Endothelial cell of umbilical vein (primary cell): ENCODE data around the gene RALGPS1. TPM values are rescaled to one million over a fixed set of nuclear protein-coding genes. Genes with fewer than 3 reads are reported as not detected.

ENCODE experiments used
- BruUV-seq: library from RNA; stranded (reverse); fragments of 400-500 nt; replicated peaks from 2 replicates; lab custom pipeline; 2021; lab: Mats Ljungman, UMichigan
- CTCF ChIA-PET: fragments of 300-600, 350-600 bp; sonication (Branson Sonifier 250); formaldehyde crosslinking; loops from one replicate; lab custom pipeline; 2021; ENCODE audit warnings: antibody characterized with exemption, inconsistent platforms; lab: Charles Lee
- POLR2A ChIA-PET: fragments of 300-600, 350-600 bp; sonication (Branson Sonifier 250); formaldehyde crosslinking; loops from one replicate; lab custom pipeline; 2021; ENCODE audit warnings: antibody characterized with exemption, inconsistent platforms; lab: Charles Lee
- DNase-seq: peaks from one replicate; pipeline ENCODE4 v3.0.0-alpha.2; 2011; ENCODE audit warnings: low read depth, low spot score
- FAIRE-seq: peaks from 2 replicates; lab custom pipeline; 2011; peaks lifted over from hg19 to GRCh38; lab: Jason Lieb, UNC
- H2AFZ ChIP-seq: 2 replicates; pipeline ENCODE4 v1.6.0; 2012; ENCODE audit warnings: low read depth, low read length, control low read depth, inconsistent platforms
- H3K27ac ChIP-seq: 2 replicates; pipeline ENCODE4 v1.5.1; 2011; ENCODE audit warnings: low read depth, mild to moderate bottlenecking, control low read depth, low read length, moderate library complexity; ENCODE audit not compliant: insufficient read depth
- H3K27me3 ChIP-seq, 2 experiments: 2 replicates each; pipeline versions ENCODE4 v1.6.0 to v1.6.1; 2011; ENCODE audit warnings: low read length in 2 of 2, mixed read lengths in 1 of 2; ENCODE audit not compliant: control insufficient read depth in 2 of 2, insufficient read depth in 2 of 2
- H3K36me3 ChIP-seq, 2 experiments: 2 replicates in 1 of 2; 3 replicates in 1 of 2; pipeline ENCODE4 v1.5.1; 2011; ENCODE audit warnings: low read length in 2 of 2, mild to moderate bottlenecking in 1 of 2, moderate library complexity in 1 of 2; ENCODE audit not compliant: control insufficient read depth in 2 of 2, insufficient read depth in 2 of 2; ENCODE audit errors: extremely low read depth in 1 of 2
- H3K4me1 ChIP-seq: 3 replicates; pipeline ENCODE4 v1.5.1; 2011; ENCODE audit warnings: mild to moderate bottlenecking, low read length; ENCODE audit not compliant: control insufficient read depth, insufficient read depth; ENCODE audit errors: extremely low read depth
- H3K4me2 ChIP-seq: 2 replicates; pipeline ENCODE4 v1.6.1; 2011; ENCODE audit warnings: low read length, control low read depth, mixed read lengths; ENCODE audit not compliant: insufficient read depth
- H3K4me3 ChIP-seq, 3 experiments: fragments of 200-600 bp in 1 of 3; sonication (generic), shearing (Covaris generic) in 1 of 3; replicated peaks in 1 of 3; 2 replicates each; pipeline ENCODE4 v1.5.1; 2011 to 2016; ENCODE audit warnings: control low read depth in 3 of 3, low read length in 3 of 3, mild to moderate bottlenecking in 2 of 3, inconsistent platforms in 1 of 3, low read depth in 1 of 3, moderate library complexity in 1 of 3; ENCODE audit not compliant: insufficient read depth in 1 of 3
- H3K79me2 ChIP-seq: 2 replicates; pipeline ENCODE4 v1.6.0; 2012; ENCODE audit warnings: low read length, inconsistent platforms; ENCODE audit not compliant: control insufficient read depth, insufficient read depth
- H3K9ac ChIP-seq: replicated peaks from 2 replicates; pipeline ENCODE3; 2011; ENCODE audit warnings: low read length, control low read depth; ENCODE audit not compliant: insufficient read depth; ENCODE audit errors: extremely low read depth
- H3K9me1 ChIP-seq: replicated peaks from 3 replicates; pipeline ENCODE4 v1.6.0; 2011; ENCODE audit warnings: mild to moderate bottlenecking, low read length; ENCODE audit not compliant: control insufficient read depth, insufficient read depth; ENCODE audit errors: extremely low read depth
- H3K9me3 ChIP-seq: replicated peaks from 2 replicates; pipeline ENCODE4 v1.5.1; 2012; ENCODE audit warnings: low read length, inconsistent platforms; ENCODE audit not compliant: control insufficient read depth, insufficient read depth
- H4K20me1 ChIP-seq: replicated peaks from 2 replicates; pipeline ENCODE3; 2011; ENCODE audit warnings: mild to moderate bottlenecking, low read length; ENCODE audit not compliant: control insufficient read depth, insufficient read depth; ENCODE audit errors: extremely low read depth
- EZH2 ChIP-seq: IDR thresholded peaks from 2 replicates; pipeline ENCODE4 v1.6.1; 2012; ENCODE audit warnings: borderline replicate concordance, low read depth, mild to moderate bottlenecking, moderate library complexity, low read length, inconsistent platforms; ENCODE audit not compliant: severe bottlenecking
- FOS ChIP-seq: IDR thresholded peaks from 2 replicates; pipeline ENCODE4 v1.6.1; 2011; ENCODE audit warnings: mild to moderate bottlenecking, low read length, moderate library complexity, borderline replicate concordance; ENCODE audit not compliant: insufficient read depth
- GATA2 ChIP-seq: IDR thresholded peaks from 2 replicates; pipeline ENCODE4 v1.7.0; 2011; ENCODE audit warnings: low read depth, mild to moderate bottlenecking, moderate library complexity, mixed read lengths, low read length; ENCODE audit not compliant: insufficient read length, insufficient read depth
- JUN ChIP-seq: IDR thresholded peaks from 2 replicates; pipeline ENCODE4 v1.6.1; 2011; ENCODE audit warnings: borderline replicate concordance, low read depth; ENCODE audit not compliant: insufficient read length, insufficient read depth
- MYC ChIP-seq: IDR thresholded peaks from one replicate; pipeline ENCODE4 v1.6.1; 2011; ENCODE audit warnings: mild to moderate bottlenecking, low read depth, low read length
- POLR2A ChIP-seq: IDR thresholded peaks from 2 replicates; pipeline ENCODE4 v1.6.1; 2012; ENCODE audit warnings: low read depth, mild to moderate bottlenecking, control low read depth, low read length
- POLR2AphosphoS5 ChIP-seq: IDR thresholded peaks from 2 replicates; pipeline ENCODE4 v1.6.1; 2012; ENCODE audit warnings: low read depth, mild to moderate bottlenecking, control low read depth, low read length, moderate library complexity; ENCODE audit not compliant: insufficient read depth
- dilution Hi-C: fragments of 300-500 bp; cut with MboI; formaldehyde crosslinking; loops from one replicate; pipeline ENCODE4 v1.15.0; 2019; ENCODE audit warnings: low sequenced_read_pairs; ENCODE audit not compliant: extremely low pct_ligation_motif_present
- intact Hi-C: fragments of 100-400 bp; cut with micrococcal nuclease; formaldehyde crosslinking; loops from one replicate; pipeline ENCODE4 v1.10.0; 2022
- polyA plus RNA-seq, 4 experiments: library from polyadenylated mRNA; depleted of rRNA in 3 of 4; stranded (reverse) in 3 of 4; unstranded in 1 of 4; fragments of >200 nt; gene quantifications; 2 replicates each; pipeline versions ENCODE4 v1.2.1 to v1.2.3, GENCODE V29; 2011 to 2012; ENCODE audit warnings: missing spikeins in 1 of 4
- total RNA-seq: library from RNA; stranded (reverse); gene quantifications from 2 replicates; pipeline ENCODE4 v1.2.3, GENCODE V29; 2021
- TF ChIP-seq, protein P1 (sequence below): IDR thresholded peaks from 2 replicates; pipeline ENCODE4 v1.6.1; 2011; ENCODE audit not compliant: insufficient read depth, insufficient read length
- TF ChIP-seq, protein P2 (sequence below), 2 donors: IDR thresholded peaks; 1 replicate in 1 of 2; 2 replicates in 1 of 2; pipeline ENCODE4 v1.5.1; 2011; ENCODE audit warnings: low read length in 2 of 2, mild to moderate bottlenecking in 2 of 2, moderate library complexity in 2 of 2, control low read depth in 1 of 2, inconsistent platforms in 1 of 2, low read depth in 1 of 2; ENCODE audit not compliant: insufficient read depth in 1 of 2; ENCODE audit errors: extremely low read depth in 1 of 2

The RALGPS1 gene
- total and polyA plus RNA-seq, 2 donors (not counting 3 experiments of a cell fraction or from before 2014, with no cell fraction given) = 3.8 to 5.5 TPM

DNA sequence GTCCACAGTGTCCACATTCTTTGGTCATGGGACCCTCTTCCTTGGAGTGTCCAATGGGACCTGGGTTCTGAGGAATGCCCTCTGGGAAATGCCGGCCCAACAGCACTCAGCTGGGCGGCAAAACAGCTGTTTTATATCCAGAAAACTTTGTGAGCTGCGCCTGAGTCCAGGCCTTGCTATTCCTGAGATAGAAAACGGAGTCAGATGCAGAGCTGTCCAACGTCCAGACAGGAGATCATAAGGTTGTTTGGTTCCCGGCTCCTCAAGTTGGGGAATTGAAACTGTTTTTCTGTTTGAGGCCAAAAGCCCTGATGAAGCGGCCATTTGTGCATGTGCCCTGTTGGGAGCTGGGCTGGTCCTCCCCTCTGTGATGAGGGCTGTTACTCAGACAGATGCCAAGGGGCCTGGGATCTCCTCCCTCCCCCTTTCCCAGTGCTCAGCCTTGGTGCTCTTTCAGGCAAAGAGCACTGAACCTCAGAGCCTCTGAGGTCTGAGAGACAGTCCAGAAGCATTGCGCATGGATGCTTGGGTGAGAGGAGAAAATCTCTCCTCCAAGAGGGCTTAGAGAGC lies 283.4 kb downstream of the RALGPS1 start:
- CTCF ChIA-PET = interaction anchor here (1.0 to 10.9 kb wide), 14 partner anchors 12 to 257 kb away, joined by 3 to 272 read pairs (median 6); partner anchors contain the start of gene ANGPTL2
- H3K4me1 ChIP-seq = no peaks in the 10 kb centered on the region
- dilution Hi-C loops (no loop called here), intact Hi-C loops (no loop called here)
- H3K9me3 ChIP-seq = no peaks in the 10 kb centered on the region
- H3K4me2 ChIP-seq = no peak overlapping the region
- no peaks in the 10 kb centered on the region for H4K20me1 ChIP-seq
- FAIRE-seq (no peak), DNase-seq (no peak)
- no peaks in the 10 kb centered on the region for H3K9me1 ChIP-seq
- no peak overlapping the region for H3K9ac ChIP-seq
- H2AFZ ChIP-seq = no peak overlapping the region
- no peaks in the 10 kb centered on the region for H3K36me3 ChIP-seq
- no peak overlapping the region for H3K4me3 ChIP-seq
- no peak for TF ChIP-seq FOS
- TF ChIP-seq, protein P1, sequence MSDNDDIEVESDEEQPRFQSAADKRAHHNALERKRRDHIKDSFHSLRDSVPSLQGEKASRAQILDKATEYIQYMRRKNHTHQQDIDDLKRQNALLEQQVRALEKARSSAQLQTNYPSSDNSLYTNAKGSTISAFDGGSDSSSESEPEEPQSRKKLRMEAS = no peak
- TF ChIP-seq EZH2 = no peak
- no peak for TF ChIP-seq POLR2A
- TF ChIP-seq MYC = no peak
- TF ChIP-seq GATA2 = no peak
- TF ChIP-seq POLR2AphosphoS5 = no peak
- BruUV-seq = no TSS peak
- no peaks in the 10 kb centered on the region for H3K27me3 ChIP-seq
- H3K79me2 ChIP-seq = no peaks in the 10 kb centered on the region
- no peak overlapping the region for H3K27ac ChIP-seq
- POLR2A ChIA-PET = no interaction called here

GRCh38 chr9:127198587-127198986 lies 284.0 kb downstream of the RALGPS1 start:
- BruUV-seq = no TSS peak
- no peak for TF ChIP-seq POLR2A
- TF ChIP-seq MYC = no peak
- TF ChIP-seq, protein P2, sequence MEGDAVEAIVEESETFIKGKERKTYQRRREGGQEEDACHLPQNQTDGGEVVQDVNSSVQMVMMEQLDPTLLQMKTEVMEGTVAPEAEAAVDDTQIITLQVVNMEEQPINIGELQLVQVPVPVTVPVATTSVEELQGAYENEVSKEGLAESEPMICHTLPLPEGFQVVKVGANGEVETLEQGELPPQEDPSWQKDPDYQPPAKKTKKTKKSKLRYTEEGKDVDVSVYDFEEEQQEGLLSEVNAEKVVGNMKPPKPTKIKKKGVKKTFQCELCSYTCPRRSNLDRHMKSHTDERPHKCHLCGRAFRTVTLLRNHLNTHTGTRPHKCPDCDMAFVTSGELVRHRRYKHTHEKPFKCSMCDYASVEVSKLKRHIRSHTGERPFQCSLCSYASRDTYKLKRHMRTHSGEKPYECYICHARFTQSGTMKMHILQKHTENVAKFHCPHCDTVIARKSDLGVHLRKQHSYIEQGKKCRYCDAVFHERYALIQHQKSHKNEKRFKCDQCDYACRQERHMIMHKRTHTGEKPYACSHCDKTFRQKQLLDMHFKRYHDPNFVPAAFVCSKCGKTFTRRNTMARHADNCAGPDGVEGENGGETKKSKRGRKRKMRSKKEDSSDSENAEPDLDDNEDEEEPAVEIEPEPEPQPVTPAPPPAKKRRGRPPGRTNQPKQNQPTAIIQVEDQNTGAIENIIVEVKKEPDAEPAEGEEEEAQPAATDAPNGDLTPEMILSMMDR (IDR thresholded peaks at IDR 0.05; ENCODE audit: extremely low read depth in 1 of 2, insufficient read depth in 1 of 2, low read depth in 1 of 2, low read length in 2 of 2) = no peak
- no peak for TF ChIP-seq EZH2
- TF ChIP-seq POLR2AphosphoS5 = no peak
- TF ChIP-seq, protein P1 = no peak
- TF ChIP-seq JUN = no peak
- no peak for TF ChIP-seq GATA2
- no peak for TF ChIP-seq FOS
- Histone ChIP-seq H3K4me1 (no peaks in the 10 kb centered on the region), H3K9me1 (no peaks in the 10 kb centered on the region), H3K27ac (no peak overlapping the region), H3K79me2 (no peaks in the 10 kb centered on the region), H3K9me3 (no peaks in the 10 kb centered on the region), H3K36me3 (no peaks in the 10 kb centered on the region), H3K4me2 (no peak overlapping the region), H2AFZ (no peak overlapping the region), H3K27me3 (no peaks in the 10 kb centered on the region), H3K9ac (no peak overlapping the region), H3K4me3 (no peak overlapping the region), H4K20me1 (no peaks in the 10 kb centered on the region)
- DNase-seq (no peak), FAIRE-seq (no peak)
- POLR2A ChIA-PET = no interaction called here
- intact Hi-C loops (no loop called here), dilution Hi-C loops (no loop called here)
- CTCF ChIA-PET = interaction anchor here (0.9 to 10.9 kb wide), 18 partner anchors 9 to 257 kb away, joined by 3 to 272 read pairs (median 5); partner anchors contain the start of gene ANGPTL2
